NCI-H460 (cell line): Measurements from ENCODE around the gene KDM2A. TPM values are rescaled to one million over a fixed set of nuclear protein-coding genes. Genes with fewer than 3 reads are reported as not detected.

Source experiments
- DNase-seq: peaks from one replicate; pipeline ENCODE4 v3.0.0-alpha.2; 2016; ENCODE audit warnings: low read depth; ENCODE audit errors: extremely low read depth
- polyA plus RNA-seq: library from polyadenylated mRNA; depleted of rRNA; stranded (reverse); fragments of >200 nt; gene quantifications from 2 replicates; pipeline ENCODE4 v1.2.3, GENCODE V29; 2014; cell fraction: nucleus; rRNA removed
- total RNA-seq: library from RNA; depleted of rRNA; stranded (reverse); fragments of >200 nt; shearing (Covaris generic); gene quantifications from 2 replicates; pipeline ENCODE4 v1.2.3, GENCODE V29; 2014; rRNA removed

The KDM2A gene
- 15.1 and 18.5 TPM in 2 replicates for total RNA-seq
- polyA plus RNA-seq = 13.5 and 17.7 TPM in 2 replicates

DNA sequence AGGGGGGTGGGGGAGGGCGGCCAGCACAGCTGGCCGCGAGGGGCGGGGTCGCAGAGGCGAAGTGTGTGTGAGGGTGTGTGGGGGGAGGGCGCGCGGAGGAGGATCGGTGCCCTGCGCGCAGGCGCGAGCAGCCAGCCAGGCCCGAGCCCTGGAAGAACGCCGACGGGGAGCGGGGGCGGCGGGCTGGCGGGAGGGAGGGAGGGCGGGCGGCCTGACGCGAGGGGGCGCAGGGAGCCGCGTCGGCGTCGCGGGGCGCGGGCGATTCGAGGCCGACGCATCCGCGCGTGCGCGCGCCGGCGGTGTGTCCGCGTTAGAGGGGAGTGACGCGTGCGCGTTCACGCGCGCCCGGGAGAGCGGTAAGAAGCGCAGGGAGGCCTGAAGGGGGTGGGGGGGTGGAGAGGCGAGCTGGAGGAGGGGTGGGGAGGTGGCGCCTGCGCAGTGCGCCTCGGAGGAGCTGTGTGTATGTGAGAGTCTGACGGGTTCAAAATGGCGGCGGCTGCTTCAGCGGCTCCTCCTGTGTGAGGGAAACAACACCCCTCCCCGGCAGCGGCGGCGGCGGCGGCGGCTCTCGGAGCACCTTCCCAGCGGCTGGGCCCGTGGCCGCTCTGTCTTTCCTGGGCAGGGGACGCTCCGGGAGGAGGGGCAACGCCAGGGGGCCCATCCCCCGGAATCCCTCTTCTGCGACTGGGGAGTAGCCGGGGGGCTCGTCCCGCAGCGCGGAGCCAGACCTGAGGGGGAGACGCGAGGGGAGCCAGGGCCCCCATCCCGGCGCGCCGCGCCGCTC lies at the start of gene KDM2A:
KDM2A (plus strand) TSS at position 463 of the 784 bp plus-strand sequence. CDS start 2,054 bp downstream, outside the sequence.
- DNase-seq = peak; percentile 96

DNA sequence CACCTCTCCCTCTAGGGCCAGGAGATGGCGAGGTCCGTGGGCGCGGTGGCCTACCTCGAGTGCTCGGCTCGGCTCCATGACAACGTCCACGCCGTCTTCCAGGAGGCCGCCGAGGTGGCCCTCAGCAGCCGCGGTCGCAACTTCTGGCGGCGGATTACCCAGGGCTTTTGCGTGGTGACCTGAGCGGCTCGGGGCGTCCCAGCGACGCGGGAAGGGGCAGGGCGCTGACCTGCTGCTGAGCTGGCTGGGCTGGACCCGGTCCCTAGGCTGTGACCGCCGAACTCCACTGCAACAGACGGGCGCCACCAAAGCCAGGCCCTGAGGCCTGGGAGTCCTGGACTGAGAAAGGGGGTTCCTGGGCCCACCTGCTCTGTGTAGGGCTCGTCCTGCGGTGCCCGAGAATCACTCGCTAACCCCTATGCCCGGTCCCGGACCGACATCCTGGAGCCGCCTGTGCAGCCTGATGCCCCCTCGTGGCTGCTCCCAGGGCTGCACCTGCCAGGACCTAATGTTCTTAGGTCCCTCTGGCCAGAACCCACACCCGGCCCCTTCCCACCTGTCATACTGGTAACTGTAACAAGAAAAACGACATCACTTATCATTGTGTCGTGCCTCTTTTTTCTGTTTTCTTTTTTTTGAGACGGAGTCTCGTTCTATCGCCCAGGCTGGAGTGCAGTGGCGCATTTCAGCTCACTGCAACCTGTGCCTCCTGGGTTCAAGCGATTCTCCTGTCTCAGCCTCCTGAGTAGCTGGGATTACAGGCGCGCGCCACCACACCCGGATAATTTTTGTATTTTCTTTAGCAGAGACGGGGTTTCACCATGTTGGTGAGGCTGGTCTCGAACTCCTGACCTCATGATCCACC lies 47.4 kb upstream of the KDM2A start:
- peak; percentile 14 for DNase-seq

DNA sequence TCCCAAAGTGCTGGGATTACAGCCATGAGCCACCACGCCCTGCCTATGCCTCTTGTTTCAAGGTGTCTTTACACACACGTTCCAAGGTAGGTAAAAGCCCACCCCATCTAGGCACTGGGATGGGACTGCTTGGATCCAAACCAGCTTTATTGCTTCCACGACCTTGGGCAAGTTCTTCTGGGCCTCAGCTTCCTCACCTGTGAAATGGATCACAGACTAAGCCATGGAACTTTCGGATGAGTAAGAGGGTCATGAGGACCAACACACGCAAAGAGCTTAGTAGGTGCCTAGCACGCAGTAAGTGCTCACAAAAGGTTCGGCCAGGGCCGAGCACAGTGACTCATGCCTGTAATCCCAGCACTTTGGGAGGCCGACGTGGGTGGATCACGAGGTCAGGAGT lies 46.8 kb upstream of the KDM2A start:
- DNase-seq = no peak

DNA sequence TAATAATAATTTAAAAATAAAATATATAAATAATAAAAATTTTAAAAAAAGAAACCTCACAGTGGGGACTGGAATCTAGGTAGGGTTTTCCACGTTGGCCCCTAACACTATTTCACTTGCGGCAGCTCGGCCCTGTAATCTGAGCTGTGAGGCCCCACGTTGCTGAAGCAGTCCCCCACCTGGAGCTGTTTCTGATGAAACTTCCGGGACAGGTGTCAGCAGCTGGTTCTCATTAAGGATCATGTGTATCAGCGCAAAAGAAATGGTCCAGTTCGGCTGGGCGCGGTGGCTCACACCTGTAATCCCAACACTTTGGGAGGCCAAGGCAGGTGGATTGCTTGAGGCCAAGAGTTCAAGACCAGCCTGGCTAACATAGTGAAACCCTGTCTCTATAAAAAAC lies 45.2 kb upstream of the KDM2A start:
- no peak for DNase-seq

DNA sequence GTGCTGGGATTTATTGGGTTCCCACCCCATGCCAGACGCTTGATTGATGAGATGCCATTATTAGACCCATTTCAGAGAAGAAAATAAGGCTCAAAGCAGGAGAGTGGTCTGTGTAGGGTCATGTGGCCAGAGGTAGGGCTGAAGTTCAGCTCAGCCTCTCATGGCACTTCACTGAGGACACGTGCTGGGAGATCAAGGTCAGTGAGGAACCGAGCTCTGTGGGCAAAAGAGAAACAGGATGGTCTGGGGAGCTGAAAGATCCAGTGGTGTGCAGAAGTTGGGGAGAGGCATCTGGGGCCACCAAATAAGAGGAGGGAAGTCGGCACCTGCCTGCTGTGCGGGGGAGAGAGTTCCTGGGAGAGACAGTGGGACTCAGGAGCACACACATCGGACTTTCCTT lies 42.9 kb upstream of the KDM2A start:
- DNase-seq = no peak

DNA sequence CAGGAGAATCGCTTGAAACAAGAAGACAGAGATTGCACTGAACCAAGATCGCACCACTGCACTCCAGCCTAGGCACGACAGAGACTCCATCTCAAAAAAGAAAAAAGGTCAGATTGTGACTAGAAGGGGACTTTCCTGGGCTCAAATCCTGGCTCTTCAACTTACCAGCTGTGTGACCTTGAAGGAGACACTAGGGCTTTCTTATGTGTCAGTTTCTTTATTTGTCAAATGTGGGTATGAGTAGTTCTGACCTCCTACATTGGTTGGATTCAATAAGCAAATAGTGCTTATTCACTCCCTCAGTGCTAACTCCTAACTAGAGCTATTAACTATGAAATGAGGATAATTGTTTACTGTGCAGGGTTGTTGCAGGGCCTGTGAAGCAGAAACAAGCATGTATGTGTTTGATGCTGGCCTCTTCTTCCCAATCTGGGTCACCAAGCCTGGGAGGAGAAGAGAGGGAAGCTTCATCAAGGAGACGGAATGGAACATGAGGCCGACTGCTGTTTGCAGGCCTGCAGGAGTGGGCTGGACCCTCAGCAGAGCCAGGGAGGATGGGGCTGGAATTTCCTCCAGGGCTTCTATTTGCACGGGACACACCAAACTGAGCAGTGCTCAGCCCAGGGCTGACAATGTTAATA lies 39.9 kb upstream of the KDM2A start:
- no peak for DNase-seq

DNA sequence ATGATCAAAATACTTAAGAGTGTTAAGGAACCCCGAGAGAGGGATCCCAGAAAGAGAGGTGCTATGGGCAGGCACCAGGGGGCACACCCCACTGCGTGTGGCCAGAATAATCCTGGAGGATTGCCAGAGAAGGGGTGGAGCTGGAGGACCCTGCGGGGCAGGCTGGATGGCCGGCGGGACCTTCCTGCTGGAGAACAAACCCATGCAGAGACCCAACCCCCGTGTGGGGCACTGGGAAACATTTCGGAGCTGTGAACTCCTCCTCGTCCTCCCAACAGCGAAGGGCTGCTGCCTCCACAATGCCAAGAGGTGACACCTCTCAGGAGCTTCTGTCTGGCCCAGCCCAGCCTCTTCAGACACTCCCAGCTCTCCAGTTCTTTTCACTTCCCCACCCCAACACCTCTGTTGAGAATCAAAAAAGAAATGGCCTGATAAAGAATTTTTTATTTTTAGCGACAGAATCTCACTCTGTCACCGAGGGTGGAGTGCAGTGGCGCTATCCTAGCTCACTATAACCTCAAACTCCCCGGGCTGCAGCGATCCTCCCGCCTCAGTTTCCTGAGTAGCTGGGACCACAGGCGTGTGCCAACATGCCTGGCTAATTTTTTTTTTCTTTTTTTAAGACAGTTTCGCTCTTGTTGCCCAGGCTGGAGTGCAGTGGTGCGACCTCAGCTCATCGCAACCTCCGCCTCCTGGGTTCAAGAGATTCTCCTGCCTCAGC lies 36.8 kb upstream of the KDM2A start:
- peak; percentile 19 for DNase-seq

DNA sequence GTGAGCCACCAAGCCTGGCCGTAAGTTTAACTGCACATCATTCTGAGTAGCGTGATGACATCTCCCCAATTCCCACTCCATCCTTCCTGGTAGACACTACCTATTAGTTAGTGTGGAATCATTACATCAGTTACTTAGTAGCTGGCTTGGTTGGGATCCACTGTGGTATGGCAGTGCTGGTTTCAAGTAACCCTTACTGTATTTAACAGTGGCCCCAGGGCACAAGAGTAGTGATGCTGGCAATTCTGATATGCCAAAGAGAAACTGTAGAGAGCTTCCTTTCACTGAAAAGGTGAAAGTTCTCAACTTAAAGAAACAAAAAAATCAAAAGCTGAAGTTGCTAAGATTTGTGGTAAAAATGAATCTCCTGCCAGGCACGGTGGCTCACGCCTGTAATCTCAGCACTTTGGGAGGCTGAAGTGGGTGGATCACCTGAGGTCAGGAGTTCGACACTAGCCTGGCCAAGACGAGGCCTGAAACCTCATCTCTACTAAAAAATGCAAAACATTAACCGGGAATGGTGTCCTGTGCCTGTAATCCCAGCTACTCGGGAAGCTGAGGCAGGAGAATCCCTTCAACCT lies 35.2 kb upstream of the KDM2A start:
- DNase-seq = no peak

DNA sequence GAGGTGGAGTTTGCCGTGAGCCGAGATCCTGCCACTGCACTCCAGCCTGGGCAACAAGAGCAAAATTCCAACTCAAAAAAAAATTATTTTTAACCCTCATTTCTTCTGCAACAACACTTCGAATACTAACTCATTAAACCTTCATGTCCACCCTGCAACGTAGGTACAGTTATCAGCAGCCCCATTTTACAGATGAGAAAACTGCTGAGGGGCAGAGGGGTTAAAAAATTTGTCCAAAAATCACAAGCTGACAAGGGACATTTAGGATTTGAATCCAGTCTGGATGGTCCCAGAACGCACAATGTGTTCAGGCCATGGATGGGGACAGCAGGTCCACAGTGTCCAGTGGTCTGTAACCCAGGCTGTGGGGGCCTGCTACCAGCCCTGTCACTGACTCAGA lies 33.4 kb upstream of the KDM2A start:
- no peak for DNase-seq

DNA sequence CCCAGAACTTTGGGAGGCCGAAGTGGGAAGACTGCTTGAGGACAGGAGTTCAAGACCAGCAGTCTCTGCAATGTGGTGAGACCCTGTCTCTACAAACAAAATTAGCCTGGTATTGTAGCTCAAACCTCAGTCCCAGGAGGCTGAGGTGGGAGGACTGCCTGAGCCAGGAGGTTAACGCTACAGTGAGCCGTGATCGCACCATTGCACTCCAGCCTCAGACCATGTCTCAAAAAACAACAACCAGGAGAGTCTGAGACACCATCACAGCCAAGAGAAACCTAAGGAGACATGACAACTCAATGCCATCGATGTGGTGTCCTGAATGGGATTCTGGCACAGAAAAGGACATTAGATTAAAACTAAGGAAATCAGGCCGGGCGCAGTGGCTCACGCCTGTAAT lies 28.3 kb upstream of the KDM2A start:
- no peak for DNase-seq

DNA sequence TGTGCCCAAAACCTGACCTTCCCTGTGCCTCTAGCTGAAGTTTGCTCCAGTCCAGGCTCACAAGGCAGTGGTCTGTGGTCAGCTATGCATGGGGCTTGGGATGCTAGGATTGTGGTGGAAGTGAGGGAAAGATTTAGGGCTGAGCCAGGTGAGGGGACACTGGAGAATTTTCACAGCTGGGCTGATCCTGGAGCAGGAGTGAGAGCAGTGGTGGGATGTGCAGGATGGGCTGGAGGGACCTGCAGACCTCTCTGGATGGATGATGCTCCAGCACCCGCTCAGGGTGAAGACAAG lies 23.9 kb upstream of the KDM2A start:
- no peak for DNase-seq

DNA sequence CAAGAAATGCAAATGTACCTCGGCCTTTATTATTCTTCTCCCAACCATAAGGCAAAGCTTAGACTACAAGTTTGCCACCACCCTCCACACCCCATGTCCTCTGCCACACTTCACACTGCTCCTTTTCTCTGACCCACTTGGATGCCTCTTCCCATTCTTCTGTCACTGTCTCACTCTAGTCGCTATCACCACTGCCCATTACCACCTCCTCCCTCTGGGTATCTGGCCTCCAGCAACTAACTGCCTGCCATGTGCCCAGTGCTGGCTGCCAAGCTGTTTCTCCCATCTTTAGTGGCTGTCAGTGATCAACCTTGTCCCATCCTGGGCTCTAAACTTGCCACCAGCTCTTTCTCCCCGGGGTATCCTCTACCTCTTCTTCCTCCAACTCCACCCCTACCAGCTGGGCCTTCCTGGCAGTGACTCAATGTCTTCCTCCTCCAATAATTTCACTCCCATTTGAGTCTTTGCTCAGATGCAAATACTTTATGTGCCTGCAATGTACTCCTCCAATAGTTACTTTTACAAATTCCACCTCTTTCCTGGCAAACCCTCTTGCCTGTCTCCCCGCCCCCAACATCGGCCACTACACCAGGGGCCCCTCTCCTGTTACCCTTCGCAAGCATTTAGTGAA lies 20.1 kb upstream of the KDM2A start:
- no peak for DNase-seq

DNA sequence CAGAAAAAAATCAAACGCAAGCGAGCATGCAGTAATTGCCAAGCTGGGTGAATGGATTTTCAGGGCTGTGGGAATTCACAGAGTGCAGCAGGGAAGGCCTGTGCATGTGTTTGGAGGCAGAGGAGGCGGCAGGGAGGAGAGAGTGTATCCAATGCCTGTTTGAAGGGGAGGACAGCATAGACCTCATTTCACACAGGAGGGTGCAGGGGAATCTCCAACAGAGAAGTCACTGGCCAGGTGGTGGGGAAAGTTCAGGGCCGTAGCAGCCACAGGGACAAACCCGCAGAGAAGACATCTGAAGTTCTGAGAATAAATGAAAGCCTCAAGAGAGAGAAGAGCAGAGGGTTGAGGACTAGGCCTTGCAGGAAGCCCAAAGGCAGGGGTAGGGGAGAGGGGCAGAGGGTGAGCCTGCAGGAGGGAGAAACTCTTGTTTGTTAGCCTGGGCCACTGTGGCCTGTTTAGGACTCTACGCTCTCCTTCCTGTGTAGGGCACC lies 19.2 kb upstream of the KDM2A start:
- DNase-seq = no peak

DNA sequence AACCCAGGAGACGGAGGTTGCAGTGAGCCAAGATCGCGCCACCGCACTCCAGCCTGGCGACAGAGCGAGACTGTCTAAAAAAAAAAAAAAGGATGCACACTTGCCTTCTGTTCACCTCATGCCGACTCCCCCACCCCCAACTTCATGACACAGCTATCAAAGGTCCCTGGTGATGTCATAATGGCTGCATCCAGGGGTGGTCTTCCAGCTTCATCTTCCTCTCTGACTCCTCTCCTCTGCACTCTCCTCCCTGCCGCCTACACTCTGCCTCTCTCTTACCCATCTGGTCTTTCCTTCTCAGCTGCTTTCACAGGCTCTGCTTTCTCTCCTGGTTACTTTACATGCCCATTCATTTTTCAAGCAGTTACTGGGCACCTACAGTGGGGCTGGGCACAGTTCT lies 16.4 kb upstream of the KDM2A start:
- DNase-seq = no peak

DNA sequence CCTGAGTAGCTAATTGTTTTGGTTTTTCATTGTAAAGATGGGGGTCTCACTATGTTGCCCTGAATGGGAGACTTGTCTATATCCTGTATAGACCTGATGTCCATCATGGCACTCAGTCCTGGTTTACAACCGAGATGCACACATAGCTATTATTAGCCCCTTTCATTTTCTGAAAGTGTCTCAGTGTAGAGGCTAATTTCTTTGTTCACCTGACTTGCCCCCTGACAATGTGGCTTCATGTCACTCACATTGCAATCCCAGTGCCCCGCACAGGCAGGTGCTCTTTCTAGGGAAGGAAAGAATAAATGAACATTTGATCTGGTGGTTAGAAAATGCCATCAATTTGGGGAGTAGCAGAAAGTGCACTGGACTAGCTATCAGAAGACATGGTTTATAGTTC lies 13.1 kb upstream of the KDM2A start:
- DNase-seq = no peak

DNA sequence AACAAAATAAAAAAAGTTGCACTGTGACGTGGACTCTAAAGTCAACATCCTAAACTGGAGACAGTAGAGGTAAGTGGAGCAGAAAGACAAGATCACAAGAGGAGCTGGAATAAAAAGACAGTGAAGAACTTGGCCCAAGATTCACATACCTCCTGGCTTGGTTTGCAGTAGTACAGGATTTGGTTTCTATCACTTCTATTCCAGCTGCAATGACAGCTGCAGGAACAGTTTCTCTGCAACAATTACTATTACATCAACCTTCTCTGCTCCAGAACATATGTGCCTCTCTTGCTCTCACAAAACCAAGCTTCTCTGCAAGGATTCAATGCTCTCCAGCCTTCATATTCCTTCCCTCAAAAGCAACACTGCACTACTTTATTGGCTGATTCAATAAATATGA lies 7.8 kb upstream of the KDM2A start:
- no peak for DNase-seq

DNA sequence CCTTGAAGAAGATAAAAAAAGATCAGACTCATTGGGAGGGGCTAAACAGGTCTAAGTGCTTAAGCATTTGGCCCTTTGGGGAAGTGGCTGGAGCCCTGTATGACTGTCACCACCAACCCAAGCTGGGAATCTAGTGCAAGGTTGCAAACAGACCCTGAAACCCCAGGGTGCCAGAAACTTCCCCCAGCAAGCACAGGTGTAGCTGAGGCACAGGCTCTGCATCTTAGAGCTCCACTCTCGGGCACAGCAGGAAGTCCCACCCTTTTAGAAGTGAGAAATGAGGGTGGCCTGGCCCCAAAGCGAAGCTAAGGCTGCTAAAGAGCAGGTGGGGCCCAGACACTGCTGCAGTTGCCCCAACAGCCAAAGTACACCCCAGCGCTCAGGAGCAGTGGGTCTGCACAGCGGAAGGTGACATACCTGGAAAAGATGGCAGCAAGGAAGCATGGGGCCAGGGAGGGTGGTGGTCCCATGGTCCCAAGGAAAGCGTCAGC lies 5.8 kb upstream of the KDM2A start:
- no peak for DNase-seq

DNA sequence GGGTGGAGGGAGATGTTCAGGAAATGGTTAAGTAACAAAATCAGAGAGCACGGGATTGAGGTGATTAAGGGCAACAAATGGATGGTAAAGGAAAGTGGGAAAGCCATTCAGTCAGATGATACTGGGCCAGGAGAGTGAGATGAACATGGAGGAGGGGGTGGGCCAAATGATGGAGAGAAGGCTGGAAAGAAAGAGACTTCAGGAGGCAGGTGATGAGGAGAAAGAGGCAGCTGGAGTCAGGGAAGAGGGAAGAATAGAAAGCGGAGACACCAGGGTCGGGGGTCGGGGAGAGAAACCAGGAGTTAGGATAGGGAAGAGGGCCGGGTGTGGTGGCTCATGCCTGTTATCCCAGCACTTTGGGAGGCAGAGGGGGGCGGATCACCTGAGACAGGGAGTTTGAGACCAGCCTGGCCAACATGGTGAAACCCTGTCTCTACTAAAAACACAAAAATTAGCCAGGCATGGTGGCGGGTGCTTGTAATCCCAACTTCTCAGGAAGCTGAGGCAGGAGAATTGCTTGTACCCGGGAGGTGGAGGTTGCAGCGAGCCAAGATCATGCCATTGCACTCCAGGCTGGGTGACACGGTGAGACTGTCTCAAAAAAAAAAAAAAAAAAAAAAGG lies 4.7 kb upstream of the KDM2A start:
- DNase-seq = no peak

DNA sequence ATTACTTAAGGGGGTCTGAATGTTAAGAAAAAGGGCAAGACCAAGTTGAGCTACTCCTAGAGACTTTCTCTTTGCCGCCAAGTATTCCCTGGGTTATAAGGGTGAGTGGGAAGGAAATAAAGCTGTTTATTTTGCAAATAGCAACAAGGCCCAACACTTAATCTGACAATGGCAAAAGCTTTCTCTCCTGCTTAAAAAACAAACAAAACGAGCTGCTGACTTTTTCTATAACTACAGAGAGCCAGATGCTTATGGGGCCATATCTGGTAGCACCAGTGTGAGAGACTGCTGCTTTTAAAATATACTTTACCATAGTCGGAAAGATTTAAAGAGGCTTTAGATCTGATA lies 2.3 kb upstream of the KDM2A start:
- DNase-seq = no peak
